BLaER1 treated with 17β-estradiol and CSF1 and Interleukin-3, amounts not matched to agents 10 nM and 100 nM (cell line): ENCODE results near the gene ZDHHC16.
"Not testable (repeated sequence)": the region's sequence is repeated elsewhere in the genome, so short reads cannot be mapped to it uniquely, and the experiment has no call there.

Experiments
- H3K27ac ChIP-seq, 11 experiments: shearing (Covaris generic); formaldehyde crosslinking; 2 replicates each; pipeline ENCODE4 v1.8.1; 2022
- H3K27me3 ChIP-seq, 11 experiments: shearing (Covaris generic); formaldehyde crosslinking; 2 replicates each; pipeline ENCODE4 v1.8.1; 2022
- H3K36me3 ChIP-seq, 11 experiments: shearing (Covaris generic); formaldehyde crosslinking; 2 replicates each; pipeline ENCODE4 v1.8.1; 2022
- H3K4me1 ChIP-seq, 10 experiments: shearing (Covaris generic); formaldehyde crosslinking; 2 replicates each; pipeline ENCODE4 v1.8.1; 2022
- H3K4me2 ChIP-seq, 11 experiments: shearing (Covaris generic); formaldehyde crosslinking; 2 replicates each; pipeline ENCODE4 v1.8.1; 2022
- H3K4me3 ChIP-seq, 10 experiments: shearing (Covaris generic); formaldehyde crosslinking; 2 replicates each; pipeline ENCODE4 v1.8.1; 2022
- H3K9ac ChIP-seq, 11 experiments: shearing (Covaris generic); formaldehyde crosslinking; 2 replicates each; pipeline ENCODE4 v1.8.1; 2022
- H3K9me3 ChIP-seq, 11 experiments: shearing (Covaris generic); formaldehyde crosslinking; replicated peaks in 1 of 11; 2 replicates each; pipeline ENCODE4 v1.8.1; 2022
- H4K20me1 ChIP-seq, 11 experiments: shearing (Covaris generic); formaldehyde crosslinking; 2 replicates each; pipeline ENCODE4 v1.8.1; 2022
- Cebpa-rat ChIP-seq, 11 experiments: shearing (Covaris generic); IDR thresholded peaks; 2 replicates each; pipeline ENCODE4 v1.8.1; 2022

Gene ZDHHC16

GRCh38 chr10:97445722-97446639 lies at the start of gene ZDHHC16, which contains the start of gene EXOSC1:
TSS of gene ZDHHC16 (plus strand) at chr10:97446175. CDS start at chr10:97451676, 5,501 bp downstream.
TSS of gene EXOSC1 (minus strand) at chr10:97446006. CDS start at chr10:97445985, 21 bp downstream.
- Histone ChIP-seq H4K20me1 (peaks cover 4 to 51% (median 38%) of the 10 kb centered on the region in 11 experiments; a peak in 19 of 22 replicates), H3K9ac (peak within 1 kb of the TSS; percentile 74 to 94 (median 88)), H3K9me3 (no peaks in the 10 kb centered on the region), H3K4me2 (peak within 1 kb of the TSS; percentile 90 to 98 (median 97)), H3K27ac (peak within 1 kb of the TSS; percentile 31 to 90 (median 84); a peak in 21 of 22 replicates), H3K27me3 (no peaks in the 10 kb centered on the region), H3K4me3 (peak within 1 kb of the TSS; percentile 72 to 98 (median 82)), H3K4me1 (peaks cover 30 to 52% (median 39%) of the 10 kb centered on the region in 10 experiments), H3K36me3 (peaks cover 27 to 60% (median 43%) of the 10 kb centered on the region in 11 experiments)
- TF ChIP-seq Cebpa-rat (IDR thresholded peaks at IDR 0.05), result no peak

- no peak for TF ChIP-seq Cebpa-rat (IDR thresholded peaks at IDR 0.05)
Observed at GRCh38 chr10:97399843-97400545, 46.0 kb upstream of the ZDHHC16 start.

GRCh38 chr10:97400665-97401454 lies 45.1 kb upstream of the ZDHHC16 start, which contains the start of gene RRP12:
TSS of gene RRP12 (minus strand) at chr10:97401340. CDS start at chr10:97401231, 109 bp downstream.
- peak within 1 kb of the TSS; percentile 68 to 93 (median 81) for H3K27ac ChIP-seq
- peak within 1 kb of the TSS; percentile 76 to 93 (median 89) for H3K9ac ChIP-seq
- H3K9me3 ChIP-seq, result no peaks in the 10 kb centered on the region
- H3K4me2 ChIP-seq, result peak within 1 kb of the TSS; percentile 77 to 98 (median 91)
- peak within 1 kb of the TSS; percentile 79 to 100 (median 84) for H3K4me3 ChIP-seq
- TF ChIP-seq Cebpa-rat (IDR thresholded peaks at IDR 0.05), result no peak
- peaks cover 18 to 39% (median 36%) of the 10 kb centered on the region in 11 experiments for H3K36me3 ChIP-seq
- H3K27me3 ChIP-seq, result no peaks in the 10 kb centered on the region
- peaks cover 20 to 76% (median 36%) of the 10 kb centered on the region in 10 experiments for H3K4me1 ChIP-seq
- H4K20me1 ChIP-seq, result peaks cover 0 to 40% (median 7%) of the 10 kb centered on the region in 11 experiments; a peak in 10 of 22 replicates

More at GRCh38 chr10:97399843-97400545, 46.0 kb upstream of the ZDHHC16 start:
- peak overlapping the region; percentile 79 to 100 (median 84) for H3K4me3 ChIP-seq
- H3K4me2 ChIP-seq, result peak overlapping the region; percentile 77 to 98 (median 91)
- no peaks in the 10 kb centered on the region for H3K27me3 ChIP-seq
- peak overlapping the region; percentile 76 to 93 (median 89) for H3K9ac ChIP-seq
- peak overlapping the region; percentile 68 to 93 (median 81) for H3K27ac ChIP-seq
- H3K9me3 ChIP-seq, result no peaks in the 10 kb centered on the region
- peaks cover 27 to 48% (median 45%) of the 10 kb centered on the region in 11 experiments for H3K36me3 ChIP-seq
- peaks cover 15 to 67% (median 27%) of the 10 kb centered on the region in 10 experiments for H3K4me1 ChIP-seq
- peaks cover 0 to 49% (median 7%) of the 10 kb centered on the region in 11 experiments; a peak in 10 of 22 replicates for H4K20me1 ChIP-seq

GRCh38 chr10:97401455-97401919 lies 44.5 kb upstream of the ZDHHC16 start:
- Histone ChIP-seq H4K20me1 (peaks cover 0 to 34% (median 7%) of the 10 kb centered on the region in 11 experiments; a peak in 9 of 22 replicates), H3K27me3 (no peaks in the 10 kb centered on the region), H3K9ac (peak overlapping the region; percentile 39 to 93 (median 86); a peak in 15 of 22 replicates), H3K4me3 (peak overlapping the region in 9 of 10 experiments; percentile 79 to 100 (median 85); a peak in 17 of 20 replicates), H3K27ac (peak overlapping the region; percentile 50 to 93 (median 80); a peak in 21 of 22 replicates), H3K36me3 (peaks cover 12 to 33% (median 30%) of the 10 kb centered on the region in 11 experiments), H3K4me1 (peaks cover 26 to 76% (median 42%) of the 10 kb centered on the region in 10 experiments), H3K4me2 (peak overlapping the region; percentile 49 to 98 (median 89)), H3K9me3 (no peaks in the 10 kb centered on the region)
- no peak for TF ChIP-seq Cebpa-rat (IDR thresholded peaks at IDR 0.05)

- Histone ChIP-seq H4K20me1 (peaks cover 0 to 18% (median 6%) of the 10 kb centered on the region in 11 experiments; a peak in 7 of 22 replicates), H3K36me3 (peaks cover 0 to 10% (median 9%) of the 10 kb centered on the region in 11 experiments; a peak in 17 of 22 replicates), H3K27ac (no peak overlapping the region), H3K9me3 (no peaks in the 10 kb centered on the region), H3K27me3 (no peaks in the 10 kb centered on the region), H3K4me2 (0 out of 22 replicates have a peak overlapping the region, but pooled peaks of 1 of the 11 experiments have one; percentile 93), H3K9ac (no peak overlapping the region), H3K4me3 (no peak overlapping the region), H3K4me1 (peaks cover 38 to 87% (median 63%) of the 10 kb centered on the region in 10 experiments)
- no peak for TF ChIP-seq Cebpa-rat (IDR thresholded peaks at IDR 0.05)
Observed at GRCh38 chr10:97404044-97404443, 41.9 kb upstream of the ZDHHC16 start.

GRCh38 chr10:97406064-97406463 lies 39.9 kb upstream of the ZDHHC16 start:
- no peaks in the 10 kb centered on the region for H3K27me3 ChIP-seq
- H3K4me2 ChIP-seq, result peak overlapping the region; percentile 48 to 93 (median 83)
- H3K9ac ChIP-seq, result peak overlapping the region; percentile 38 to 72 (median 66); a peak in 21 of 22 replicates
- peak overlapping the region; percentile 15 to 85 (median 78) for H3K27ac ChIP-seq
- H4K20me1 ChIP-seq, result no peaks in the 10 kb centered on the region
- no peaks in the 10 kb centered on the region for H3K9me3 ChIP-seq
- no peak for TF ChIP-seq Cebpa-rat (IDR thresholded peaks at IDR 0.05)
- peak overlapping the region in 3 of 10 experiments; percentile 4 to 36 (median 15); a peak in 3 of 20 replicates for H3K4me3 ChIP-seq
- H3K4me1 ChIP-seq, result peaks cover 27 to 95% (median 59%) of the 10 kb centered on the region in 10 experiments
- no peaks in the 10 kb centered on the region for H3K36me3 ChIP-seq

GRCh38 chr10:97406483-97406882 lies 39.5 kb upstream of the ZDHHC16 start:
- Histone ChIP-seq H3K4me2 (peak overlapping the region; percentile 48 to 93 (median 83)), H3K27ac (peak overlapping the region; percentile 15 to 85 (median 78); a peak in 21 of 22 replicates), H3K9ac (peak overlapping the region; percentile 38 to 72 (median 66); a peak in 20 of 22 replicates), H3K4me1 (peaks cover 24 to 97% (median 58%) of the 10 kb centered on the region in 10 experiments), H3K4me3 (peak overlapping the region in 4 of 10 experiments; percentile 4 to 36 (median 18); a peak in 5 of 20 replicates)
- not testable (repeated sequence) for H3K9me3 ChIP-seq, H3K36me3 ChIP-seq, H4K20me1 ChIP-seq, H3K27me3 ChIP-seq
